NCI-H1105 treated with DMSO at 0.1 percent for 48 hours (cell line): ENCODE measurements around the gene ARHGAP6.

Experiments used
- DNase-seq: peaks from one replicate; lab custom pipeline; 2025; lab: John Stamatoyannopoulos, UW

Gene ARHGAP6, protein sequence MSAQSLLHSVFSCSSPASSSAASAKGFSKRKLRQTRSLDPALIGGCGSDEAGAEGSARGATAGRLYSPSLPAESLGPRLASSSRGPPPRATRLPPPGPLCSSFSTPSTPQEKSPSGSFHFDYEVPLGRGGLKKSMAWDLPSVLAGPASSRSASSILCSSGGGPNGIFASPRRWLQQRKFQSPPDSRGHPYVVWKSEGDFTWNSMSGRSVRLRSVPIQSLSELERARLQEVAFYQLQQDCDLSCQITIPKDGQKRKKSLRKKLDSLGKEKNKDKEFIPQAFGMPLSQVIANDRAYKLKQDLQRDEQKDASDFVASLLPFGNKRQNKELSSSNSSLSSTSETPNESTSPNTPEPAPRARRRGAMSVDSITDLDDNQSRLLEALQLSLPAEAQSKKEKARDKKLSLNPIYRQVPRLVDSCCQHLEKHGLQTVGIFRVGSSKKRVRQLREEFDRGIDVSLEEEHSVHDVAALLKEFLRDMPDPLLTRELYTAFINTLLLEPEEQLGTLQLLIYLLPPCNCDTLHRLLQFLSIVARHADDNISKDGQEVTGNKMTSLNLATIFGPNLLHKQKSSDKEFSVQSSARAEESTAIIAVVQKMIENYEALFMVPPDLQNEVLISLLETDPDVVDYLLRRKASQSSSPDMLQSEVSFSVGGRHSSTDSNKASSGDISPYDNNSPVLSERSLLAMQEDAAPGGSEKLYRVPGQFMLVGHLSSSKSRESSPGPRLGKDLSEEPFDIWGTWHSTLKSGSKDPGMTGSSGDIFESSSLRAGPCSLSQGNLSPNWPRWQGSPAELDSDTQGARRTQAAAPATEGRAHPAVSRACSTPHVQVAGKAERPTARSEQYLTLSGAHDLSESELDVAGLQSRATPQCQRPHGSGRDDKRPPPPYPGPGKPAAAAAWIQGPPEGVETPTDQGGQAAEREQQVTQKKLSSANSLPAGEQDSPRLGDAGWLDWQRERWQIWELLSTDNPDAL (N-terminal part only)

DNA sequence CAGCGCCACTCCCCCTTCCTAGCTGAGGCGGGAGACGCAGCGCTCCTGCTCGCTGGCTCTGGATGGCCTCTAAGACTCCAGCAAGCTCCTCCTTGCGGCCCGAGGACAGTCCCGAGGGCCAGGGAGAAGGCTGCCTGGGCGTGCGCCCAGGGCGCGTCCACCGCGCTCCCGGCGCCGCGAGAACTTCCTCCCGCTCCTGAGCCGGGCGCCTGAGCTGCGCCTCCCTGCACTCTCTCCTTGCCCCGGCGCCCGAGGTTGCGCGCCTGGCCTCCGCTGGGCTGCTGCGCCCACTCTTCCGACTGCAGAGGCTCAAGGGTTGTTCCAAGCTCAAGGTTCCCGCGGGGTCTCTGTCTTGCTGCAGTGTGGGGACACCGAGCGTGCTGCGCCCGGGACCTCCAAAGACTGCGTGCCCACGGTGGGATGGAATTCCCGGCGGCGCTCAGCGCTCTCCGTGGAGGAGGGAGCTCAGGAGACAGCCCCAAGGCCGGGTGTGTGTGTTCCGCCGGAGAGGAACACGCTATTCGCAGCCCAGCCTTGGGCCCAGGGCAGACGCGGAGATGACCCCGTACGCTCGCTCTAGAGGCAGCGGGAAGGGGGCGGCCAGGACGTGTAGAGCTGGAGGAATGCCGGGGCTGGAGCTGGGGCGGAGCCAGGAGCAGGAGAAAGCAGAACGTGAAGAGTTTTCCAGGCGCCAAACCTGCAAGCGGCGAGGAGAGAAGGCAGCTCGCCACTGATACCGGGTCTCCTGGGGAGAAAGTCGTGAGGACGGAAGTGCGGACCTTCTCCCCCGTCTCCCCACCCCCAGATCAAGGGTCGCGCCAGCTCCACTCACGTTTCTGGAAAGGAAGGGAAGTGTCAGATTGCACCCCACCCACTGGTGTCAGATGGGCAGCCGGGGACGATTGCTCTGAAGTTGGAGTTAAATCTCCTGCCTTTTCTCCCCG is at the start of gene ARHGAP6:
Gene ARHGAP6, minus strand, starts transcription at position 753 of the 944 bp plus-strand sequence. CDS start 1,092 bp downstream, outside the sequence.
- peak; percentile 23 for DNase-seq

DNA sequence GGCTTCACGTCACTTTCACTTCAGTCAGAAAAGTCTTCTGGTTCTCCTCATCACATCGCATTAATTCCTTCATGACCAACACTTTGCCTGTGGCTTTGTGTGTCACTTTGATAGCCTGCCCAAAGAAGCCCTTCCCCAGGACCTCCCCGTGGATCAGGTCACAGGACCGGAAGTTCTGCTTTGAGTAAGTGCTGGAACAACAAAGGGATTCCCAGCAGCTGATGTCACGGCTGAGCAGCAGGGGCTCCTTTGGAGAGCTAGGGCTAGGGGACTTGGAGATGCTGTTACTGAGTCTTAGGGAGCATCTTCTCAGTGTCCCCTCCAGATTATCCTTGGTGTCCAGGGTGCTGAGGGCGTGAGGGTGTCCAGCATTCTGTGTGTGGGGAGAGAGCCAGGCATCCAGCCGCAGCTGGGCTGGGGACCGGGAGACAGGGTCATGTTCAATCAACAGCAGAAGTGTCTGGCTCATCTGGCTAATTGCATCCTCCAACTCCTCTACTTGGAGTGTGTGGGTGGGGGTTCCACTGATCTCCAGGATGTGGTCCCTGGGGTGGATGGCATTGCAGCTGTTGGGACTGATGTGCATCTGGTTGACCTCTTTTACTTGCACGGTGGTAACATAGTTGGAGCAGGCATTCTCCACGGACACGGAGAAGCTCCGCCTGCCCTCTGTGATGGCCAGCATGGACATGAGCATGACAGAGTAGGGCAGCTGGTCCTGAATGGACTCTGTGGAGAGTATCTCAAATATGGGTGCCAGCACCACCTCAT is 39.2 kb upstream of the ARHGAP6 start:
- DNase-seq, result no peak

DNA sequence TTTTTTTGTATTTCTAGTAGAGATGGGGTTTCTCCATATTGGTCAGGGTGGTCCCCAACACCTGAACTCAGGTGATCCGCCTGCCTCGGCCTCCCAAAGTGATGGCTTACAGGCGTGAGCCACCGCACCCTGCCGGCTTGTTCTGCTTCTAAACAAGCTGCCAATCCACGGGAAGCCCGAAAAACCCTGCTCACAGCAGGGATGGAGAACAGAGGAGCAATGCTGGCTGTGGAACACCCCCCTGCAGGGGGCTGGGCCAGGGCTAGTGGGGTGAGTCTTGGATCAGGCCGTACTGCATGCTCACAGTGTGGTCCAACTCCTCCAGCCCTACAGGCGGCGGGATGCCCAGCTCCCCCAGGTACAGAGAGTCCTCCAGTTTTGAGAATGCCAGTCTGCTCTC is 38.1 kb upstream of the ARHGAP6 start:
- no peak for DNase-seq

DNA sequence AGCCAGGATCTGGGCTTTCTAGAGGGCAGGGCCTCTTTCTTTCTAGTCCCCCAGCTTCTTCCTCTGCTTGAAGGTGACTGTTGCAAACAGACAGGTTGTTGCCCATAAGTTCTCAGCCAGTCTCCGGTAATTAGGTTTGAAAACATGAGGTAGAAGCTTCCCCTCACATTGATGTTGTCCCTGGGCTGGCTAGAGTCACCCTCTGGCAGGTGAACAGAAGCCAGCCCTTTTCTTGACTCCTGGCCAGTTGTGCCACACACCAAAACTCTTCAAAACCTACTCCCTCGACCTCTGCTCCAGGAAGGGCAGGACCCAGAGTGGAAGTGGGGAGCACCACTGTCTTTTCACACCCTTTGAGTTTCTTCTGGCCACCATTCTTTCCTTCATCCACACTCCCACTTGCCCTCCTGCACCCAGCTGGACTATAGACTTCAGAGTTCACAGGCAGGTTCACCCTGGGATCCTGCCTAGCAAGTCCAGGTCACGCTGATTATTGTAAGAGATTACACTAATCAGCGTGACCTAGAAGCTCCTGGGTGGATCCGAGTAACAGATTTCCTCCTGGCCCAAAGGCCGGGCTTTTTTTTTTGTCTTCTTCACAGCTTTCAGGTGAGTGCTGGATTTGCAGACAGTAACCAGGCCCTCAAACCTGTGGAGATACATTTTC is 37.4 kb upstream of the ARHGAP6 start:
- DNase-seq, result no peak

DNA sequence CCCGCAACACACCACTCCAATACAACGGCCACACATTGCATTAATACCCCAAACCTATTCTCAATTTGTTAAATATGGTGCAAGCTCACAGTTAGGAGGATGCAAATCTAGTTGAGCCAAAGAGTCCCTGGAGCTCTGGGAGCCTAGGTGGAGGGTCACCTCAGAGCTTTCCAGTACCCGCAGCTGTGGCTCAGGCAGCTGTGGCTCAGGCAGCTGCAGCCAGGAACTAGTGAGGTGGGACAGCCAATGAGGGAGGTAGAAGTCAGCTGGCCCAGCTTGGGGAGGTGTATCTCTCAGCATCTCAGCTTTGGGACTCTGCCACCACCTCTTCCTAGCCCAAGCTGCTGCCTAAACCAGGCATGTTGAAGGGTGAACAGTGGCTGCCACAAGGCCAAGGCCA is 36.7 kb upstream of the ARHGAP6 start:
- no peak for DNase-seq

DNA sequence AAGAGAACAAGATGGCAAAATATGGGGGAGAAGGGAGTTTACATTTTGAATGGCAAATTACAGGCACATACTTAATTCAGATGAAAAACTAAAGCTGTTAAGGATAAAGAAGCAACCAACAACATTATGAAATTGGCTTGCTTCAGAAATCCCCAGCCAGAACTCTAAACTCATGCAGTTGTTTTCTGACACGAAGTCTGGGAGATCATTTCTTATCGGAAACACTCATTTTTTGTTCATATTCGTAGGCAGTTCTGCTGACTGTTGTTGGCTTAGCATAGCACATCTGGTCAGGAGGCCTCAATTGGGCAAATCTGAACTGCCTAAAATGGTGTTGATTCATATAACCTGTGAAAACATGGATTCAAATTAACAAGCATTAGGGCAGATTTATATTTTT is 33.0 kb upstream of the ARHGAP6 start:
- DNase-seq, result no peak

DNA sequence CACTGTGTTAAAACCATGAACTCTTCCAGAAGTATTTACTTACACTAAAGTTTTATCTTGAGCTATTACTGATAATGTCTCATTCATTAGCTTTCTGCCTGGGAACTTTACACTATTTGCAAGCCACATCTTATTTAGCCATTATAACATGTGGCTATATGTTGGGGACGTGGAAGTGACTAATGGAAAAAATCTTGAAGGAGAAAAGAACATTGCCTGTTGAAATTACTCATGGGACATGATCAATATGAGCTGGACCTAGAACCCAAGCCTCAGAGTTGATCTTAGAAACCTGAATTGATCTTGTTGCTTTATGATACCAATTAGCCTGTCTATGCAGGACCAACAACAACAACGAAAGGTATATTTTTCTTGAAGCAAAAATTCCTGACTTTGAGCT is 22.5 kb upstream of the ARHGAP6 start:
- DNase-seq, result no peak

DNA sequence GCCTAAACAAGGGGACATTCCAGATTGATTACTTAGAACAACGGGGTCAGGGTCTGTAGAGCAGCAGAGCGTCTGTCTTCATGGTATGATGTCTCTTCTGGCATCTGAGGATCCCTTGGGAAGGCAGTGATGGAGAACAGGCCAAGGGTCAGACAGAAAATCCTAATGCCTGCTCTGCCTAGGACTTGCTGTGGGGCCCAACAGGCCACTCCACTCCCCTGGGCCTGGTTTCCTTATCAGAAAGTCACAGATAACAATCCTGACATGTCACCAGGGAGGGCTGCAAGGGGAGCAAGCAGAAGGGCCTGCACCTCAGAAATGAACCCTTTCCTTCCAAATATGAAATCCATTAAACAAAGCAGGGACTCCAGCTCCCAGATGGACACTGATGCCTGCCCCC is 21.4 kb upstream of the ARHGAP6 start:
- DNase-seq, result no peak

DNA sequence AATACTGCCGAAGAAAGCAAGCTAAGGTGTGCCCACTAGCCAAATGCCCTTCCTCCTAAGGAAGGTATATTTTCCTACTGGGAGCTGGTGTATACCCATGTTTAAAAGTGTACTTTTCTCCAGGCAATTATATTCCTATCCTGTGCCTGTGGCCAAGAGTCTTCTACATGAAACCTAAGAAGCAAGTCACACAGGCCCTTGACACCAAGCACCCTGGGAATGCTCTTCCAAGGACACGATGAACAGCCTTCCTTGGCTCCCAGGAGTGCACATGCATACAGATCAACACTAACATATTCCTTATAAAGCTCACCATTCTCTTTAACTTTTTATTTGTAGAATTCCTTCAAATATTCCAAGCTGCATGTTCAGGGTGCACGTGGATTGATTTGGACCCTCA is 17.3 kb upstream of the ARHGAP6 start:
- DNase-seq, result no peak

DNA sequence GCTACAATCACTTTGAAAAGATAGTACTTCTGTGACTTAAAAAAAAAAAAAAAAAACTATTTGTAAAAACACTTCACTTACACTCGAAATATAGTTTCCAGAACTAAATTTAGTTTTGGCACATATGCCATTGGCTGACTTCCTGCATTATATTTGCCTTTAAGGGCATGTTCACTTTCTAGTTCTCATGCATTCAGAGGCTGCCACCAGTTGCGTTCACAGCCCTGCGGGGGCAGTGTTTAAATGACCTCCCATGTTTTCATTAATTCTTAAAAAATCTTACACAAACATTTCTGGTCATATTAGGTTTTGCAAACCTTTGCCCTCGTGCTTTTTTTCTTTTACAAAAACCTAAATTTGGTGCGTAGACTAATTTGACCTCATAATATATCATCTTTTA is 12.4 kb upstream of the ARHGAP6 start:
- DNase-seq, result no peak

DNA sequence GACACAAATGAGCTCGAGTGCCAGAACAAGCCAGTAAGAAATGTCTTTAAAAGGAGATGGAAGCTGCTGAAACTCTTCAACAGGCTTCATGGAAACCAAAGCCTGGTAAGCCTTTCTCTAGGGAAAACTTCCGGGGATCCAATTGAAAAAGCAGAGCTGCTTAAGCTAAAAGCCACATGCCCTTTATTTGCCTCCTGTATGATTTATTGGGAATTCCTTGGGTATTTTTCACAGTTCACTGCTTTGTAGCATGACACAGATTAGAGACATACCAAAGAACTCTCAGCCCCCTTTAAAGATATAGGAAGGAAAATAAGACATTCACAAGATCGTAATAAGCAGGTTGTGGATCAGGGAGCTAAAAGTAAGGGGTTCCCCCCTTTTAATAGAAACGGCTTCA is 6.5 kb upstream of the ARHGAP6 start:
- DNase-seq, result no peak

DNA sequence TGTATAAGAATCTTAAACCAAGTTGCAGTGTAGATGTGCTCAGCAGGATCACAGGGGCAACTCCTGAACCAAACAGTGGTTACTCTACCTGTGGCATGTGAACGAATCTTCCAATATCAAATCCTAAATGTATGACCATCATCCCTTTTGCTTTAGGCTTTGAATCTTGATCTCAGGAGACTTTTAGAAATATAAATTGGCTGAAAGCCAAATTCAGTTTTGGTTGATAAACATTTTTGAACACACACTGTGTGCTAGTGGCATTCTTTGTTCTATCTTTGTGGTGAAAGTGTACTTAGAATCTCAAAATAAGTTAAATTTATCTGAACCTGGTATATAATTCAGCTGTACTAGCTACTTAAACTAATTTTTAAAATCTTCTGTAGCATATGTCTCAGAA is 4.6 kb upstream of the ARHGAP6 start:
- no peak for DNase-seq

DNA sequence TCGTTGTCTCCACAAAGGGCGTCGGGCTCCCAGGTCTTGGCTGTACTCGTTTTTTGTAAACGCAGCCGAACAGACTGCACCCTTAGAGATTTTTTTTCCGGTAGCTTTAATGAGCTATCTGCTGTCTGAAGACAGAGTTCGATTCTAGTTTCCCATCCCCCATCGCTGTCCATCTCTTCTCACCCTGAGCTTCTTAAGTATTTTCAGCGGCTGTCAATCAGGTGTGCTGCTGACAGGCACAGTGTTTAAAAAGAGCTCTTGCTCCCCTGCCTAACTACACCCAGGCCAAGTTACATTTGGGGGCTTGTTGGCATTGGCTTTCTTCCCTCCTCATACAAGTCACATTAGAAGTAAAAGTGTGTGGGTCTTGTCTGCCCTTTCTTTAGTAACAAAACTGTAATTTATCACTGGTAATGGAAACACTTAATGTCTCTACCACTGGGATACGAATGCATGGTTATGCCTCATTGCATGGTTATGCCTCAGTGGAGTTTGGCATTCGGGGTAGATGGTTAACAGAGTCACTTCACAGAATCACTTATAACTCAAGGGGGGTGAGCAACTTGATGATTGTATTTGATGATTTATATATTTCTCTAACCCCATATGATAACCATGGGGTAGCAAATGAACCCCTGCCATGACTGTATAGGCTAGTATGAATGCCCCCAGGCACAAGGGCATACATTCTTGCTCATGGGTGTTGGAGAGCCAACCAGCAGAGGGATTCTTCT is 1.4 kb upstream of the ARHGAP6 start:
- no peak for DNase-seq

DNA sequence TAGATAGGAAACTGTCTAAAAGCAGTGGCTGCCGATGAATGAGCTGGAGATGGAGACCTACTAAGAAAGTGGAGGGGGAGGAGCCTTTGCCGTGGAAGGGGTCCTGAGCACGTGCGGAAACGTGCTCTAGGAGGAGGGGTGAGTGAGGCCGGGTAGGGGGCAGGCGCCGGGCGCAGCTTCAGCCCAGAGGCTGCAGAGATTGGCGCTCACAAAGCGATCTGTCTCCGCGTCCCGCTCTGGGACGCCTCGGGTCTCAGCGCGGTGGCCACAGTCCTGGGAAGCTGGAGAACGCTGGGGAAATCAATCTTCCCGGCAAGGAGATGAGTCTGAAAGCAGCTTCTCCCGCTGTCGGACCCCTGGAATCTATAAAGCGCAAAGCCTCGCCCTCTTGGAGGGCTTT is 444 bp upstream of the ARHGAP6 start:
- peak; percentile 24 for DNase-seq

DNA sequence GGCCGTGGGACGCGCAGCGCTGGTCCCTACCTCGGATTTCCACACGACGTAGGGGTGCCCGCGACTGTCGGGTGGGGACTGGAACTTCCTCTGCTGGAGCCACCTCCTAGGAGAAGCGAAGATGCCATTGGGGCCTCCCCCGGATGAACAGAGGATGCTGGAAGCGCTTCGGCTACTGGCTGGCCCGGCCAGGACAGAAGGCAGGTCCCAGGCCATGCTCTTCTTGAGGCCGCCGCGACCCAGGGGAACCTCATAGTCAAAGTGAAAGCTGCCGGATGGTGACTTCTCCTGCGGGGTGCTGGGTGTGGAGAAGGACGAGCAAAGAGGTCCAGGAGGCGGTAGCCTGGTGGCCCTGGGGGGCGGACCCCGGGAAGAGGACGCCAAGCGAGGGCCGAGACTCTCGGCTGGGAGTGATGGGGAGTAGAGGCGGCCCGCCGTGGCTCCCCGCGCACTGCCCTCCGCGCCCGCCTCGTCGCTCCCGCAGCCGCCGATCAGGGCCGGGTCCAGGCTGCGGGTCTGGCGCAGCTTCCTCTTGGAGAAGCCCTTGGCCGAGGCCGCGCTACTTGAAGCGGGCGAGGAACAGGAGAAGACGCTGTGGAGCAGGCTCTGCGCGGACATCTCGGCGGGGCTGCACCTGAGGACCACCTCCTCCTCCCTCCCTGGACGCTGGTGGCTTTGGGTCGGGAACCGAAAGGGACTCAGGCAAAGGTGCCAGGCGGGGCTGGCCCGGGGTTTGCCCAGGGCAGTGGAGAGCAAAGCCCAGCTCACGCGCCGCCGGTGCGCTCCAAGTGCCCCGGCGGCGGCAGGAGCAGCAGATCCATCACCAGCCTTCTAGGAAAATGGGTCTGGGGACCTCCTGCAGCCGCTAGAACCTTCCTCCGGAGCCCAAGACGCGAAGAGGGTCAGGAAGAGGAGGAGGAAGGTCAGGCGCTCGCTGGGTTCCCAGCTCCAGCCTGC is 1.2 kb downstream of the ARHGAP6 start:
- no peak for DNase-seq

DNA sequence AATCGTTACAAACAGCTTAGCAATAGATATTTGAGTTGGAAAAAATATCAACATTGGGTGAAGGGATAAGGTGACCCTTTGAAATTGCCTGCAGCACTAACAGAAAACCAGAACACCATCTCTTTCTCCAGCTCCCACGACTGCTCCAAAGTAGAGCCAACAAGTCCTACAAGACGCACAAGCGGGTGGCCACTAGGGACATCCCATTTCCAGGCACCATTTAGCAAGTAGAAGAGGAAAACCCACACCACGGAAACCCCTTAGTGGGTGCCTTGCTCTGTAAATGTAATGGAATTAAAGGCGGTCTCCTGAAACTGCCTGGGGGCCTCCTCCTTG is 1.9 kb downstream of the ARHGAP6 start:
- no peak for DNase-seq

DNA sequence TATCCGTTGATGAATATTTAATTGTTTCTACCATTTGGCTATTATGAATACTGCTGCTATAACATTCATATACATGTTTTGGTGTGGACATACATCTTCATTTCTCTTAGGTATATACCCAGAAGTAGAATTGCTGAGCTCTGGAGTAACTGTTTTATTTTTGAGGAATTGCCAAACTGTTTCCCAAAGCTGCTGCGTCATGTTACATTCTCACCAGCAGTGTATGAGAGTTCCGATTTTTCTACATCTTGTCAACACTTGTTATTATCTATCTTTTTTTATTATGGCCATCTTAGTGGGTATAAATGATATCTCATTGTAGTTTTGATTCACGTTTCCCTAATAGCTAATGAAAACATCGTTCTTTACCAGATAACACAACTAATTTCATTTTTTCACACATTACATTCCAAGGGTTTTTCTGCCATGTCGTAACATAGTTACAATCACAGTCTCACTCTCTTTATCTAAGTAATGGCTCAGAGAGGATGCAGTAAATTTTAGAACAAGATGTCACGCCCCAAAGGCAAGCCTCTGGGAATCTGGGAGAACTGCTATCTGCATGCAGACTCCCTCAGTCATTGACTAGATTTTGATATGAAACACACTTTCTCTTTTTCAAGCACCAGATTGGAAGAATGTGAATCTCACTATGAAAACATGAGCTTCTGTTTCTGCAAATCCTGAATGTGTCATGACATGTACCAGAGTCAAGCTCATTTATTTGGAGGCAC is 10.3 kb downstream of the ARHGAP6 start:
- no peak for DNase-seq
